Stimulated activated CD4-positive, alpha-beta T cell treated with anti-CD3 and anti-CD28 coated beads, TNF-alpha, amount 100 ng/mL, for 1 hour (primary cell): ENCODE data around the gene RAD18.

Experiments used
- DNase-seq, 3 donors: peaks; one replicate each; pipeline ENCODE4 v3.0.0-alpha.2; 2020; ENCODE audit warnings: low read depth in 3 of 3, low spot score in 1 of 3

The RAD18 gene

GRCh38 chr3:8966150-8966819, 3.0 kb upstream of the RAD18 start:
- DNase-seq, result no peak

- DNase-seq, result no peak
Observed at GRCh38 chr3:8964436-8965370, 1.4 kb upstream of the RAD18 start.

- no peak for DNase-seq
Observed at GRCh38 chr3:8962226-8962861, 928 bp downstream of the RAD18 start.

GRCh38 chr3:8959668-8960067, 3.6 kb downstream of the RAD18 start:
- no peak for DNase-seq

- no peak for DNase-seq
Observed at GRCh38 chr3:8954938-8955763, 8.1 kb downstream of the RAD18 start.

- DNase-seq, result no peak
Observed at GRCh38 chr3:8953313-8953712, 10.0 kb downstream of the RAD18 start.

- no peak for DNase-seq
Observed at GRCh38 chr3:8952130-8952529, 11.1 kb downstream of the RAD18 start.

GRCh38 chr3:8945890-8946600, 17.2 kb downstream of the RAD18 start:
- no peak for DNase-seq

- DNase-seq, result no peak
Observed at GRCh38 chr3:8942746-8943488, 20.4 kb downstream of the RAD18 start.

- no peak for DNase-seq
Observed at GRCh38 chr3:8942115-8942514, 21.2 kb downstream of the RAD18 start.

GRCh38 chr3:8938021-8938420, 25.3 kb downstream of the RAD18 start:
- no peak for DNase-seq

GRCh38 chr3:8937064-8938020, 25.9 kb downstream of the RAD18 start:
- DNase-seq, result no peak

GRCh38 chr3:8932507-8932906, 30.8 kb downstream of the RAD18 start:
- no peak for DNase-seq

GRCh38 chr3:8931342-8931741, 31.9 kb downstream of the RAD18 start:
- no peak for DNase-seq

GRCh38 chr3:8929860-8930259, 33.4 kb downstream of the RAD18 start:
- DNase-seq, result no peak

- DNase-seq, result no peak
Observed at GRCh38 chr3:8914491-8914890, 48.8 kb downstream of the RAD18 start.

- no peak for DNase-seq
Observed at GRCh38 chr3:8911781-8912180, 51.5 kb downstream of the RAD18 start.

GRCh38 chr3:8909160-8909559, 54.1 kb downstream of the RAD18 start:
- no peak for DNase-seq

GRCh38 chr3:8903191-8903590, 60.1 kb downstream of the RAD18 start:
- no peak for DNase-seq
